GM12878 (cell line): Measurements from ENCODE around the gene NT5C3B. TPM values are rescaled to one million over a fixed set of nuclear protein-coding genes. Genes with fewer than 3 reads are reported as not detected.

ENCODE experiments used
- ATAC-seq: fragments of 200-7000 bp; cut with Tn5 transposase; 3 replicates; pipeline ENCODE4 v1.9.1; 2020; ENCODE audit warnings: mild to moderate bottlenecking, moderate library complexity
- BruUV-seq: library from RNA; stranded (reverse); fragments of 400-500 nt; replicated peaks from 2 replicates; lab custom pipeline; 2021; lab: Mats Ljungman, UMichigan
- CTCF ChIA-PET: fragments of 300-600 bp; sonication (Branson Sonifier 250); formaldehyde crosslinking; extraction: SDS; loops from one replicate; lab custom pipeline; 2021; ENCODE audit warnings: inconsistent platforms; lab: Yijun Ruan, JAX
- POLR2A ChIA-PET: fragments of 350-600 bp; formaldehyde crosslinking; extraction: SDS; loops from one replicate; lab custom pipeline; 2021; ENCODE audit warnings: inconsistent platforms; lab: Charles Lee
- RAD21 ChIA-PET: fragments of 300-600 bp; sonication (Branson Sonifier 250); formaldehyde crosslinking; loops from one replicate; lab custom pipeline; 2023; ENCODE audit warnings: antibody characterized with exemption; ENCODE audit not compliant: unreplicated experiment; lab: Charles Lee
- SMC1A ChIA-PET: fragments of 300-600 bp; sonication (Branson Sonifier 250); formaldehyde crosslinking; loops from one replicate; lab custom pipeline; 2023; ENCODE audit not compliant: unreplicated experiment, uncharacterized antibody; lab: Charles Lee
- DNase-seq: peaks from one replicate; pipeline ENCODE4 v3.0.0-alpha.2; 2011; ENCODE audit warnings: low read depth, low spot score
- FAIRE-seq: peaks from 3 replicates; lab custom pipeline; 2011; peaks lifted over from hg19 to GRCh38; lab: Jason Lieb, UNC
- H2AFZ ChIP-seq: 2 replicates; pipeline ENCODE4 v1.6.0; 2011; ENCODE audit warnings: low read depth, low read length, control low read depth; ENCODE audit not compliant: control insufficient read depth
- H3K27ac ChIP-seq: 2 replicates; pipeline ENCODE4 v1.5.1; 2011; ENCODE audit warnings: control low read depth; ENCODE audit not compliant: control insufficient read depth, insufficient read depth
- H3K27me3 ChIP-seq, 2 experiments: replicated peaks in 1 of 2; 2 replicates each; pipeline versions ENCODE4 v1.6.0 to v1.6.1; 2011; ENCODE audit warnings: low read length in 1 of 2; ENCODE audit not compliant: control insufficient read depth in 2 of 2, insufficient read depth in 2 of 2
- H3K36me3 ChIP-seq, 2 experiments: 2 replicates each; pipeline ENCODE4 v1.5.1; 2011; ENCODE audit warnings: low read length in 1 of 2; ENCODE audit not compliant: control insufficient read depth in 2 of 2, insufficient read depth in 2 of 2
- H3K4me1 ChIP-seq: 2 replicates; pipeline ENCODE4 v1.6.1; 2011; ENCODE audit warnings: mild to moderate bottlenecking, low read length, moderate library complexity, mixed read lengths; ENCODE audit not compliant: control insufficient read depth, insufficient read depth
- H3K4me2 ChIP-seq: 2 replicates; pipeline ENCODE4 v1.6.0; 2011; ENCODE audit warnings: control low read depth; ENCODE audit not compliant: control insufficient read depth, insufficient read depth
- H3K4me3 ChIP-seq: fragments of 200-600 bp; sonication (generic); 2 replicates; pipeline ENCODE4 v1.5.1; 2016
- H3K79me2 ChIP-seq: 2 replicates; pipeline ENCODE4 v1.6.0; 2011; ENCODE audit warnings: low read length; ENCODE audit not compliant: control insufficient read depth, insufficient read depth
- H3K9ac ChIP-seq: 2 replicates; pipeline ENCODE4 v1.8.0; 2011; ENCODE audit warnings: low read length, control low read depth, mixed read lengths; ENCODE audit not compliant: control insufficient read depth, insufficient read depth
- H3K9me3 ChIP-seq: replicated peaks from 3 replicates; pipeline ENCODE4 v1.5.1; 2011; ENCODE audit warnings: mild to moderate bottlenecking, low read length; ENCODE audit not compliant: control insufficient read depth, insufficient read depth
- H4K20me1 ChIP-seq: 2 replicates; pipeline ENCODE4 v1.6.0; 2011; ENCODE audit not compliant: control insufficient read depth, insufficient read depth
- EGR1 ChIP-seq, 2 experiments: IDR thresholded peaks; 1 replicate in 1 of 2; 2 replicates in 1 of 2; pipeline ENCODE4 v1.6.1; 2011 to 2012; ENCODE audit warnings: low read depth in 2 of 2, low read length in 2 of 2, borderline replicate concordance in 1 of 2, mild to moderate bottlenecking in 1 of 2, moderate library complexity in 1 of 2
- EP300 ChIP-seq, 2 experiments: fragments of 150-350 bp in 1 of 2; IDR thresholded peaks; 2 replicates each; pipeline ENCODE4 v1.6.1; 2011 to 2012; ENCODE audit warnings: low read depth in 2 of 2, low read length in 2 of 2, borderline replicate concordance in 1 of 2, improper control_type of control experiment in 1 of 2, inconsistent platforms in 1 of 2; ENCODE audit not compliant: control insufficient read depth in 1 of 2
- EZH2 ChIP-seq: IDR thresholded peaks from 2 replicates; pipeline ENCODE4 v1.6.1; 2012; ENCODE audit warnings: low read depth, mild to moderate bottlenecking, control low read depth, inconsistent platforms, low read length, borderline replicate concordance; ENCODE audit not compliant: control insufficient read depth
- JUND ChIP-seq: IDR thresholded peaks from 2 replicates; pipeline ENCODE4 v1.6.1; 2012; ENCODE audit warnings: low read depth, mild to moderate bottlenecking, low read length, improper control_type of control experiment, moderate library complexity
- MTA2 ChIP-seq: fragments of 450-650 bp; IDR thresholded peaks from 2 replicates; pipeline ENCODE4 v1.6.1; 2016; ENCODE audit warnings: low read depth, mild to moderate bottlenecking, moderate library complexity
- MXI1 ChIP-seq: fragments of 150-350 bp; IDR thresholded peaks from 2 replicates; pipeline ENCODE4 v1.6.1; 2011; ENCODE audit warnings: low read depth, mild to moderate bottlenecking, inconsistent platforms, low read length, improper control_type of control experiment
- NBN ChIP-seq: fragments of 450-650 bp; IDR thresholded peaks from 2 replicates; pipeline ENCODE4 v1.6.1; 2016
- POLR2AphosphoS2 ChIP-seq: IDR thresholded peaks from 2 replicates; pipeline ENCODE4 v1.6.1; 2011; ENCODE audit warnings: low read depth, mild to moderate bottlenecking, low read length, improper control_type of control experiment, moderate library complexity
- POLR2AphosphoS5 ChIP-seq: IDR thresholded peaks from 2 replicates; pipeline ENCODE4 v1.6.1; 2011; ENCODE audit warnings: mild to moderate bottlenecking, low read length, inconsistent platforms
- POU2F2 ChIP-seq: IDR thresholded peaks from 3 replicates; pipeline ENCODE4 v1.6.1; 2011; ENCODE audit warnings: low read depth, mild to moderate bottlenecking, low read length, borderline replicate concordance
- TBL1XR1 ChIP-seq: IDR thresholded peaks from 2 replicates; pipeline ENCODE4 v1.6.1; 2012; ENCODE audit warnings: low read depth, low read length, improper control_type of control experiment
- WGBS: methylation state at CpG from one replicate; pipeline ENCODE4 v1.1.6; 2016; ENCODE audit warnings: low lambda C conversion rate; ENCODE audit not compliant: insufficient replicate concordance, insufficient coverage; ENCODE audit errors: missing lambda C conversion rate; 5-methylcytosine and 5-hydroxymethylcytosine counted together
- in situ Hi-C: fragments of 300-500 bp; cut with MboI; formaldehyde crosslinking; loops from 9 replicates; pipeline ENCODE4 v1.14.3; 2018; ENCODE audit warnings: mixed read lengths
- intact Hi-C: fragments of 100-400 bp; cut with micrococcal nuclease; formaldehyde crosslinking; loops from one replicate; pipeline ENCODE4 v1.14.2; 2022; ENCODE audit not compliant: unreplicated experiment
- polyA plus RNA-seq, 11 experiments: library from polyadenylated mRNA; depleted of rRNA in 4 of 11; unstranded in 6 of 11; stranded (reverse) in 5 of 11; fragments of >200 nt; fragmentation: Nextera tagmentation in 4 of 11; fragmentation: Illumina TruSeq in 1 of 11; extraction: Ambion mirVana in 4 of 11; extraction: Trizol in 1 of 11; gene quantifications; 1 replicate in 1 of 11; 2 replicates in 10 of 11; pipeline versions ENCODE4 v1.2.1 to v1.2.3, GENCODE V29; 2011 to 2016; ENCODE audit warnings: inconsistent platforms in 2 of 11, missing spikeins in 2 of 11, low read depth in 1 of 11
- total RNA-seq, 4 experiments: library from RNA; depleted of rRNA in 3 of 4; stranded (reverse); fragments of >200 nt in 3 of 4; fragmentation: Illumina TruSeq in 1 of 4; extraction: Trizol in 1 of 4; gene quantifications; 2 replicates each; pipeline versions ENCODE4 v1.2.1 to v1.2.3, GENCODE V29; 2013 to 2021

The NT5C3B gene
- total and polyA plus RNA-seq, 10 of the 15 experiments (the other 5 are each of a cell fraction or from before 2014, with no cell fraction given): 0.52 to 64.6 (median 41.0) TPM

DNA sequence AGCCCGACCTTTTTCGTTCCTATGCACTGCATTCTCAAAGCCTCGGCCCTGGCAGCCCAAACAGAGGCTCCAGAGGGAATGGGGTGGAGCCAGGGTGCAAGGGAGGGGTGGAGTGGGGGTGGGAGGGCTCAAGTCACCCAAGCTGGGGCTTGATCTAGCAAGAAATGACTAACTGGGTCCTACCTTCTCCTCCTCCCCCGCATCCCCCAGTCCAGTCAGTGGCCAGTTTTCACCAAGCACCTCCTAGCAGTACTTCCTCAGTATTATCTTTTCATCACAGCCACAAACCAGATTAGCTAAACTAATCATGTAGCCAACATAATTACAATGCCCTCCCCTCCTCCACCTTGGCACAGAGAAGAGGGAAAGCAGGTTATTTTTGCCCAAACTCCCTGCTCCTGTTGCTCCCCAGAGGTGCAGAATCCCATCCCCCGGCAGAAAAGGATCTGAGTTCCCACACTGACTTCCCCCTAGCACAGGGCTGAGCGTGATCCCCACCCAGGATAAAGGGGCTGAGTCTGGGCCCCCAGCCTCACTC, 51.8 kb downstream of the NT5C3B start:
- Histone ChIP-seq H3K9me3 (no peaks in the 10 kb centered on the region; the same call in 2 of the 3 replicates), H3K4me1 (peaks cover 13% of the 10 kb centered on the region), H3K27me3 (peaks cover 0 to 6% of the 10 kb centered on the region in 2 experiments; a peak in 2 of 4 replicates), H2AFZ (no peak overlapping the region), H4K20me1 (no peaks in the 10 kb centered on the region), H3K27ac (no peak overlapping the region), H3K4me2 (no peak overlapping the region; the same call in 1 of the 2 replicates), H3K79me2 (no peaks in the 10 kb centered on the region), H3K36me3 (no peaks in the 10 kb centered on the region), H3K4me3 (no peak overlapping the region), H3K9ac (no peak overlapping the region)
- FAIRE-seq: no peak
- ChIA-PET RAD21 (interaction anchor here (0.6 kb wide), 1 partner anchor 80 kb away, joined by 3 read pairs; no protein-coding TSS in a partner anchor), SMC1A (no interaction called here), POLR2A (interaction anchor here (0.6 kb wide), 1 partner anchor 71 kb away, joined by 4 read pairs; no protein-coding TSS in a partner anchor), CTCF (interaction anchor here (0.6 kb wide), 2 partner anchors 13 to 619 kb away, joined by 3 to 4 read pairs; no protein-coding TSS in a partner anchor)
- TF ChIP-seq POLR2AphosphoS2: no peak
- TF ChIP-seq EP300 (IDR thresholded peaks at IDR 0.05; ENCODE audit: borderline replicate concordance in 1 of 2, control insufficient read depth in 1 of 2, low read depth in 2 of 2, low read length in 2 of 2): no peak
- TF ChIP-seq MTA2: peak; percentile 34; the same call in 1 of the 2 replicates
- no peak for TF ChIP-seq TBL1XR1
- TF ChIP-seq EGR1 (IDR thresholded peaks at IDR 0.05; ENCODE audit: borderline replicate concordance in 1 of 2, low read depth in 2 of 2, low read length in 2 of 2): peak in 1 of 2 experiments; percentile 89; a peak in 2 of 3 replicates
- TF ChIP-seq EZH2: no peak
- no peak for TF ChIP-seq POLR2AphosphoS5
- TF ChIP-seq POU2F2: no peak
- TF ChIP-seq NBN: no peak
- TF ChIP-seq JUND: 0 out of 2 replicates have a peak, but pooled peaks have one; percentile 18
- TF ChIP-seq MXI1: no peak
- intact Hi-C loops: no loop called here
- BruUV-seq: no TSS peak
- peak; percentile 14; the same call in 2 of the 3 replicates for ATAC-seq
- DNase-seq: no peak
- in situ Hi-C loops: no loop called here
- 30% methylated on average over 6 of the region's 6 CpGs for WGBS
